GM19468 (cell line): ENCODE results near the gene OBI1.
A peak's percentile ranks its signal among the peaks of the same experiment; 100 is the strongest.

Experiments used
- ATAC-seq: cut with Tn5 transposase; IDR thresholded peaks from one replicate; pipeline ENCODE4 v1.9.1; 2021; ENCODE audit warnings: mild to moderate bottlenecking, moderate library complexity, moderate number of reproducible peaks; ENCODE audit not compliant: unreplicated experiment; ENCODE audit errors: extremely low read depth

Gene OBI1, protein sequence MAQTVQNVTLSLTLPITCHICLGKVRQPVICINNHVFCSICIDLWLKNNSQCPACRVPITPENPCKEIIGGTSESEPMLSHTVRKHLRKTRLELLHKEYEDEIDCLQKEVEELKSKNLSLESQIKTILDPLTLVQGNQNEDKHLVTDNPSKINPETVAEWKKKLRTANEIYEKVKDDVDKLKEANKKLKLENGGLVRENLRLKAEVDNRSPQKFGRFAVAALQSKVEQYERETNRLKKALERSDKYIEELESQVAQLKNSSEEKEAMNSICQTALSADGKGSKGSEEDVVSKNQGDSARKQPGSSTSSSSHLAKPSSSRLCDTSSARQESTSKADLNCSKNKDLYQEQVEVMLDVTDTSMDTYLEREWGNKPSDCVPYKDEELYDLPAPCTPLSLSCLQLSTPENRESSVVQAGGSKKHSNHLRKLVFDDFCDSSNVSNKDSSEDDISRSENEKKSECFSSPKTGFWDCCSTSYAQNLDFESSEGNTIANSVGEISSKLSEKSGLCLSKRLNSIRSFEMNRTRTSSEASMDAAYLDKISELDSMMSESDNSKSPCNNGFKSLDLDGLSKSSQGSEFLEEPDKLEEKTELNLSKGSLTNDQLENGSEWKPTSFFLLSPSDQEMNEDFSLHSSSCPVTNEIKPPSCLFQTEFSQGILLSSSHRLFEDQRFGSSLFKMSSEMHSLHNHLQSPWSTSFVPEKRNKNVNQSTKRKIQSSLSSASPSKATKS

DNA sequence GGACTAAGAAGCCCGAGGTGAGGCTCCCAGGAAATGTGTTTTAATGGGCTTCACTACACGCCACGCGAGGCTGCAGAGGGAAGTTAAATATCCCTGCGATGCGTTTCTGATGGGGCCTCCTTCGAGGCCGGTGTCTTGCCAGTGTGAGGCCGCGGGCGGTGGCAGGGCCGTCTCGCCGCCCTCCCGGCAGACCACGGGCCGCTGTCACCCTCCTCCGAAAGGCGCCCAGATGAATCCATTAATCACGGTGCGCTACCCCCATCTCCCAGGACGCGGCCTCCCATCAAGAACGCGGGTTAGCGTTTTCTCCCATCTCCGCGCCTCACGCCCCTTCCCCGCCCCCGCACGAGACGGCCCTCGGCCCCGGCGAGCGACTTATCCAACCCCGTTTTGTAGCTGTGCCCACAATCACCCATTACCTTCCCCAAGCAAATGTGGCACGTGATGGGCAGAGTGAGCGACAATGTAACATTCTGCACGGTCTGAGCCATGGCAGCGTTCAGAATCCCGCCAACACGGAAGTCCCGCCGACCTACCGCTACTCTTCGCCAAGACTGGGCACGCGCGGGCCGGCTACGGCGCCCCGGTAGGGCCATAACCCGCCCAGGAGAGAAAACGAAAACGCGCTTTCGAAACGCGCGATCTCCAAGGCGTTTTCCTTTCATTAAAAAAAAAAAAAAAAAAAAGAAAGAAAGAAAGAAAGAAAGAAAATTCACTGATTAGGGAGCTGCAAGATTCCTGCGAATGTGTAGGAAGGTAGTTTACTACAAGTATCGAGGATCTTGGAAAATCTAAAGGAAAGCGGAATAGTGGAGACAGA, at the start of gene OBI1:
Gene OBI1 (minus strand): TSS at position 526 of the 820 bp plus-strand sequence. CDS start 35 bp downstream, at position 491.
- ATAC-seq = peak; percentile 62

DNA sequence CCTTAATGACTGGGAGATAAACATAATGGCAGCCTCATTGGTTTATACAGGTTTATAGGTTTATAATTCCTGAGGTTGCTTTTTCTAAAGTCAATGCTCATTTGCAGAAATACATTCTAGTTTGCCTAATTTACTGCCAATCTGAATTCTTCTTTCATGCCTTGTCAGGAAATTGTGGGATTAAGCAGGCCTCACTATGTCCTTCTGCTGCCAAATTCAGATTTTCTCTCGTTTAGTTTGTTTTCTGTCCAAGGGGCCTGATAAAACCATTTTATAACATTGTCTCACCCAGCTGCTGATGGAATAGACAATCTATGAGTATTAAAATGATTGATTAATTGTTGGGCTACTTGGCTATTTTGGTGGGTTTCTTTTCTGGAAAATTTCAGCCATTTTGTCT, 42.4 kb upstream of the OBI1 start:
- ATAC-seq = no peak

DNA sequence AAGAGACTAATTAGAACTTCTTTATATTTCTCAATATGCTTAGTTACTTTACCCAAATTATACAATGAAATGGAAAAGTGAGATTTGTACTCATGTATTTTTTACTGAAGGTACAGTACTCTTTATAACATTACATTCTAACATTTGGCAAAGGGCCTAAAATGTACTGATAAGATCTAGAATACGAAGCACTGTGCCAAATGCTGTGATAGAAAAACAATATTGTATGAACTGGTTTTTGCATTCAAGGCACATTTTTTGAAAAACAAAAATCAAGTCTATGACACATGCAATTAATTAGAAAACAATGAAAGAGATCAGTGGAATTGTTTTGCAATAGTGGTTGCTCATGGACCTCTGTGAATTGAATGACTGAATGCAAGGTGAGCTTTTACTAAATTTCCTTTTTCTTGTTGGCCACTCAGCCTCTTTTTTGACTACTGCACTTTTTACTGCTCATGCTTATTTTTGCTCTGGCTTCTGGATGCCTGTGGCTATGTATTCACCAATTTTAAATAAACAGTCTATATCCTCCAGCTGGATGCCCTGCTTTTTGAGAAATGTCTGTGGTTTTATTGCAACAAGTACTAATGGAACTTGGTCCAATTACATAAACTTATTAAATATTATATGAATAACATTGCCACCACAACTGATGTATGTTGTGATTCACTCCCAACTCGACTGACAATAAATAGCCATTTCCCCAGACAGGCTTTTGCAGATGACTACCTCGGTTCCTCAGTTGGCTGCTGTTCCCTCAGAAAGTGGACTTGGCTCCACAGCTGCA, 41.4 kb upstream of the OBI1 start:
- ATAC-seq = no peak

DNA sequence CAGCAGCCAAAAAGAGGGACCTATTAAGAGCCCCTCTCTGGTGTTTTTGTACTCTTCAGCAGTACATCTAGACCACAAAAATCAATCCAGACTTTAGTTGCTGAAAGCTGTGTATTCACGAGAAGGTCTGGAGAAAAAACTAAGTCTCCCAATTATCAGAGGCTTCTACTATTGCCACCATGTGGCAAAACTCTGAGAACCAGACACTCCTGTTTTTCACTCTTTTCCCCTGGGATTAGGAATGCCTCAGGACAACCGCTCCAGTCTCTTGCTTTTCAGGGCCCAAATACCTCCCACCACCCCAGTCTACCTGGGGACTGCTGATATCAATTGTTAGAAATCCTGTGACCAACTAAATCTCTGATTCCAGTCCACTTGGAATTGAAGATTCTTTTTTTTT, 30.1 kb upstream of the OBI1 start:
- no peak for ATAC-seq

- ATAC-seq = no peak
Observed at GRCh38 chr13:78686461-78686860, 27.5 kb upstream of the OBI1 start.

DNA sequence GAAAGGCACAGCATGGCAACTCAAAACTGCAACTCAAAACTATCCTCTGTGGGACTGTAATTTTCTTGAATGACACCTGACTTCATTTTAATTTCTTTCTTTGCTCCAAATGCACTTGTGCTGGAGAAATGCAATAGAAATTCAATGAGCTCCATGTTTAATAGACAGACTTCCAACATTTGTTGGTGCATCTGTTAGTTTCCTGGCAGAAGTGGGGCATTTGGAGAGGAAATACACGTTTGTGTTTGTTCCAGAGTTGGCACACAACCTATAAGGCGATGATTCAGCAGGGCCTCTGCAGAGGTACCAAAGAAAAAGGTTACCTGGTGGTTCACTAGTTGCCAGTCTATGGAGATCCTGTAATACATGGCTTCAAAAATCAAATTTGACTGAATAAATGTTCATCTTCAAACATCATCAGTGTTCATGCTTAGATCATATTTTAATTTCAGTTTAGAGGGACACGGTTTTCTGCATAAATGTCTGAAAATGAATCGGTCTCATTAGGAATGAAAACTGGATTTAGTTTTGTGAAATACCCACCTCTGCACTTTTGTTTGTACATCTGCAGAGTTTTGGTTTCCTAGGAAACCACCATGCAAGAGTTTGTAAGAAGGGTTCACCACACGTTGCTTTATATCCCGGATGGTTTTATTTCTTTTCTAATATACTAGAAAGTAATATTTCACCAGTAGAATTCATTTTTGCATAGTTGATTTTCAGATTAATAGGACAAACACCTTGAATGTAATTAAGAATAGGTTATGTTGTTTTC, 21.8 kb upstream of the OBI1 start:
- ATAC-seq = no peak

- no peak for ATAC-seq
Observed at GRCh38 chr13:78680115-78680561, 21.2 kb upstream of the OBI1 start.

DNA sequence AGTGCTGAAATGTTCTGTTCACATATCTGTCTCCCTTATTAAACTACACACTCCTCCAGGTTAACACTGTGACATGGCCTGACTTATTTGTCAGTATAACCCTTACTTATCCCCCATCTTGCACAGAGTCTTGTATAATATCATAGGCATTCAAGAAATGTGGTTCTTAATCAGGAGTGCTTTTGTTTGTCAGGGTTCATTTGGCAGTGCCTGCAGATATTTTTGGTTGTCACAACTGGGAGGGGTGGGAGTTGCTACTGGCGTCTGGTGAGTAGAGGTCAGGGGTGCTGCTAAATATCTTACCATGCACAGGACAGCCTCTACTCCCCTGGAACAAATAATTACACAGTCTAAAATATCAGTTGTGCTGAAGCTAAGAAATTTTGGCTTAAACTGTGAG, 20.4 kb upstream of the OBI1 start:
- ATAC-seq = no peak

GRCh38 chr13:78675112-78675511, 16.2 kb upstream of the OBI1 start:
- no peak for ATAC-seq

DNA sequence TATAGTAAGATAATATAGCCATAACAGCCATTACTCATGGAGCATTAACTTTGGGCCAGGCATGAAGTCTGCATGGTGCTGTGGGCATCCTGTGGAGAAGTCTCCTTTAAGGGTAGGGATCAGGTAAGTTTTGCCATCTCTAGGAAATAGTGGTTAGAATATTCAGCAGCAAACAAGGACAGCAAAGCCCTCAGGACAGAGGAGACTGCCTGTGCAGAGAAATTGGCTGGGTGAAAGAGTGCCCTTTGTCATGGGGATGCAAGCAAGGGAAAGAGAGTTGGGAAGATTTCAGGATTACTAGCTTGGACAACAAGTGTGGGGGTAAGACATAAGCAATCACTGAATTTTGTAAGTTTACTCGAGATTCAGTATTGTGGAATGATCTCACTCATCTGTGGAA, 15.7 kb upstream of the OBI1 start:
- no peak for ATAC-seq

DNA sequence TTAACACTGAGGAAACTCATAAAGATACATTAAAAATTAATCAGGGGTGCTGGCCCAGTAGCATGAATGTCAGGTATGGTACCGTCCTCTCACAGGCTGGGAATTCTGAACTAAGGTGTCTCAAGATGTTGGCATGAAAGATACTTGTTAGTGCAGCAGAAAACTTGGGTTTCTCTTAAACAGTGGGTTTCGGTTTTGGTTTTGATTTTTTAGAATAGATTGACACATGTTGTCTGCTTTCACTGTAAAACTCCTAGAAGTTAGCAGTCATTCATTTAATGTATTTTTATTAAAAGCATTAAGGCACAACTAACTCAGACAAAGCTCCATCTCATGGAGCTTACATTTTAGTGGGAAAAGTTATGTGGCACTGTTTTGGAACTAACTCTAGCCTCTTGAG, 3.5 kb upstream of the OBI1 start:
- no peak for ATAC-seq

- no peak for ATAC-seq
Observed at GRCh38 chr13:78660495-78660857, 1.5 kb upstream of the OBI1 start.

GRCh38 chr13:78659732-78660494, 958 bp upstream of the OBI1 start:
- ATAC-seq = no peak

DNA sequence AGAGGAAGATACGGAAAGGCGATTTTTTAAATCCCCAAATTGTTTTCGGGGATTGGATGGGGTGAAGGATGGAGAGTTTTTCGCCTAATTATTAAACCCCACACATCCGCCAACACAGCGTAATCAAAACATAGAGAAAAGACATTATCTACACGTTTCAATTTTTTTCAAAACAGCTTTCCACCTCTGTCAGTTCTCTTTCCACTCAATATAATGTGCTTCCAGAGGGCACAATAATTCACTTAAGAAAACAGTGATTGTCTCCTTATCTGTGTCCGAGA, 435 bp upstream of the OBI1 start:
- no peak for ATAC-seq

DNA sequence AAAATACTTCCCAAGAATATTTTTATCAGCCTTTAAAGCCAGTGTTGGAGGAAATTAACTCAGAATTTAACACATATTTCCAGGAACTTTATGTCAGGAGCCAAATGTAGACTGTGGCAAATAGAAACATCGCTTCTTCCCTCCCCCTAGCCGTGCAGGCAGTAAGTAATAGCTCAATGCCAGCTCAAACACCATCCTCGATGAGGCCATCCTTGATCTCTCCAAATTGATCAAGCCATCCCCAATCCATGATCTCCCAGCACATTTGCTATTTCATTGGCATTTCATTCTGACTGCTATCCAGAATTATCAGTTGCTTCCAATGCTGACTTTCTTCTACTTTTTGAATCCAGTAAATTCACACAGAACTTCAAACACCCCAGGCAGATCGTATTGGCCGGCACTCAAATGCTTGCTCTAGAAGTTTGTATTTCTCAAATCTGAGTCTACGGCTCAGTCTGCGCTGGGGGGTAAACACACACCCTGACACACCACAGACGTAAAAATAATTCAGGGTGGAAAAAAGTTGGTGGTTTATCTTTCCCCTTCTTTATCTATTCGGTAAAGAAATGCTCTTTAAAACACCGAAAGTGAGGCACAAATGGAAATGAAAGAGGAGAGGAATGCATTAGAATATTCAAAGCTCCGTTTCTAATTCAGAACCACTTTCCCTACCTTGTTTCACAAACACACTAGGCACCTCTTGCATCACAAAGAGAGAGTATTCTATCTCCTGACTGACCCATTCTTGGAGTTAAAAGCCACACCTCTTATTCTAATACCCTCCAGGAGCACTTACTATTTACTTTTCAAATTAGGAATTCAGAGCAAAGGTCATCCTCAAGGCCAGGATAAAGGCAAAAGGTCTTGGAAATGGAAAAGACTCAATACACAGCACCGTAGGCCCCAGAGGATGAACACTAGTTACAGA, 991 bp downstream of the OBI1 start:
- ATAC-seq = peak; percentile 7

GRCh38 chr13:78655906-78656305, 3.0 kb downstream of the OBI1 start:
- no peak for ATAC-seq

- ATAC-seq = no peak
Observed at GRCh38 chr13:78655007-78655406, 3.9 kb downstream of the OBI1 start.

GRCh38 chr13:78652651-78653050, 6.3 kb downstream of the OBI1 start:
- ATAC-seq = no peak
